Renal cortical epithelial cell (primary cell): Measurements from ENCODE around the gene TRIM9. TPM values are rescaled to one million over a fixed set of nuclear protein-coding genes. Genes with fewer than 3 reads are reported as not detected.
A peak's percentile ranks its signal among the peaks of the same experiment; 100 is the strongest.

Source experiments
- DNase-seq: peaks from one replicate; pipeline ENCODE4 v3.0.0-alpha.2; 2011; ENCODE audit warnings: low read depth
- total RNA-seq: library from RNA; depleted of rRNA; stranded (reverse); fragments of >200 nt; gene quantifications from 2 replicates; pipeline ENCODE4 v1.2.3, GENCODE V29; 2014

The TRIM9 gene
- total RNA-seq, 1 donor from 2014 or later, result 2.9 TPM

- DNase-seq, result no peak
These were observed 1.3 kb downstream of the TRIM9 start for GRCh38 chr14:51093371-51094281.

DNA sequence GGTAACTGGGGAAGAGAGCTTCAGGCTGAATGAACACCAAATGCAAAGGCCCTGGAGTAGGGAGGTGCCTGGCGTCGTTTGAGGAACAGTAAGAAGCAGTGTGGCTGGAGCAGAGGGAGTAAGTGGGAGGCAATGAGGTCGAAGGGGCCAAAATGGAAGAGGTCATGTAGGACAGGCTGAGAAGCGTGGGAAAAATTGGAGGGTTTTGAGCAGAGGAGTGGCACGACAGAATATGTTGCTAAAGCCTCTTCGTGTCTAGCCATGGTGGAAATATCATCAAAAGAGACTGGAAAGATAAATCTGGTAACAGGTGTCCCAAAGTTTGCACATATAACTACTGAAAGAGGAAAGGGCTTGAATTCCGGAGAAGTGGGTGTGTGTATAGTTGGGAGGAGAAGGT, 1.9 kb downstream of the TRIM9 start:
- no peak for DNase-seq

- no peak for DNase-seq
These were observed 5.6 kb downstream of the TRIM9 start for GRCh38 chr14:51089278-51089677.

DNA sequence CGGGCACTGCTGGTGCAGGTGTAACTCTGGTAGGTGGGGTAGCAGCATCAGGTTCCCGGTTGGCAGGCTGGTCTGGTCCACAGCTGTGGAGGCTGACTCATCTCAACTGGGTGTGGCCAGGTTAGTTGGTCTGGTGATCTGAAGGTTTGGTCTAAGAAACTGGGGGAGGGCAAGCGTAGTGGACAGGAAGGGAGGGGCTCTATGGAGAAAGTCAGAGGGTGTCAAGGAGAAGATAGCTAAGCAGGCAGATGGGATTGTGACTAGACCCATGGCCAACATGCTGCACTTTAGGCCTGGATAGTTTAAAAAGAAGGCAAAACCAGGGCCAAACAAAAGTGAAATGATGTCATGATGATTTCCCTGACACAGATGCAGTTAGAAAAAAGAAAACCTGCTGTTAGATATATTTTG, 7.9 kb downstream of the TRIM9 start:
- peak; percentile 51 for DNase-seq

- no peak for DNase-seq
These were observed 8.9 kb downstream of the TRIM9 start for GRCh38 chr14:51086044-51086443.

DNA sequence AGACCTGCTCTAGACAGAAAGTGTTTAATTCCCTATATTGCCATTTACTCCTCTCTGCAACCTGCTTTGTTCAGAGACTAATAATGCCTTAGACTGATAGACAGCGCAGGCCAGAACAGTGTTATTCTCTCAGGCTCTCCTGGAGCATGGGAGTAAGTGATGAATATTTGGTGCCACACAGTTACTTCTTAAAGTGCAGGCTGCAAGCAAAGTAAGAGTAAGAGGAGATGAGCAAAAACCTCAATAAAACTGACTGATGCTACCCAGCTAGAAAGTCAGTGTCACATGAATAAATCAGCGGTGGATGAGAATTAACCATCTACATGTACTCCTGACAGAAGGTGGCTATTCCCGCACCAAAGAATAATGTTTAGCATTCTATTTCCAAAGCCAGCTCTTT, 9.9 kb downstream of the TRIM9 start:
- DNase-seq, result no peak

DNA sequence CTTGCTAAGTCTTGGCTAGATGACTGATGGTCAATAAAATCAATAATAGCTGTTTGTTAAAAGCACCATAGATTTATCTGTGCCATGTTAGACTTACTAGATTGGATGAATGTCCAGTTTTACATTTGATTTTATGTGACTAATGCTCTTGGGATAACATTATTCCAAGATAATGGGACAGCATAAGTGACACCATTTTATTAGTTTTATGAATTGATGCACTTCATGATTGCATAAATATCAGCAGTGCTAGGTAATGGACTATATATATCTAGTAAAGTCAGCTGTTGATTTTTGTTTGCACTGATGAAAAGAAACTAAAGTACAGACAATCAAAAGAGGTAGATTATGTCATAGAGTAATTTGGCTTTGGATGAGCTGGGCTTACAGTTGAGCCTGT, 10.4 kb downstream of the TRIM9 start:
- no peak for DNase-seq

DNA sequence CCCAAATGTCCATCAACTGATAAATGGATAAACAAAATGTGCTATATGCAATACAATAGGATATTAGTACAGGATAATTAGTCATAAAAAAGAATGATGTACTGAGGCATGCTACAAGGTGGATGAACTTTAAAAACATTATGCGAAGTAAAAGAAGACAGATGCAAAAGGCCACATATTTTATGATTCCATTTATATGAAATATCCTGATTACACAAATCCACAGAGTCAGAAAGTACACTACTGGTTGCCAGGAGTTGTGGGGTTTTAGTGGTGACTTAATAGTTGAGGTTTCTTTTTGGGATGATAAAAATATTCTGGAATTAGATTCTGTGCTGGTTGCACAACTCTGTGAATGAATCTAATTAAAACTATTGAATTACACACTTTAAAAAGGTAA, 12.6 kb downstream of the TRIM9 start:
- DNase-seq, result no peak

DNA sequence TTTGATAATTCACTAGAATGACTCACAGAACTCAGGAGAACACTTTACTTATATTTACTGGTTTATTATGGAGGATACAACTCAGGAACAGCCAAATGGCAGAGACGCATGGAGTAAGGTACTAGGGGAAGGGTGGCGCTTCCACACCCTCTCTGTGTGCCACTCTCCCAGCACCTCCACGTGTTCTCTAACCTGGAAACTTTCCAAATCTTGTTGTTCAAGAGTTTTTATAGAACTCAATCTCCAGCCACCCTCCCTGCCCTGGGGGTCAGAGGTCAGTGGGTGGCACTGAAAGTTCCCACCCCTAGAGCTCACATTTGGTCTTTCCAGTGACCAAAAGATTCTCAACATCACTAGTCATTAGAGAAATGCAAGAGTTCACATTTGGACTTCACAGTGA, 13.2 kb downstream of the TRIM9 start:
- DNase-seq, result no peak

DNA sequence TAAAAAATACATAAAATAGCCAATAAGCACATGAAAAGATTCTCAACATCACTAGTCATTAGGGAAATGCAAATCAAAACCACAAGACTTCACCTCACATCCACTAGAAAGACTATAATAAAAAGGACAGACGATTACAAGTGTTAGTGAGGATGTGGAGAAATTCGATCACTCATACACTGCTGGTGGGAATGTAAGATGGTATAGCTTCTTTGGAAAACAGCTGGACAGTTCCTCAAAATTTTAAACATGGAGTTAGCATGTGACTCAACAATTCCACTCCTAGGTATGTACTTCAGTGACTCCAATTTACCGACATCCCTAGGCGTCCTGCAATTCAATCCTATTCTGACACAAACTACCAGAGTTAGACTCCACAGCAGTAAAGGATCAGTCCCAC, 13.7 kb downstream of the TRIM9 start:
- no peak for DNase-seq

DNA sequence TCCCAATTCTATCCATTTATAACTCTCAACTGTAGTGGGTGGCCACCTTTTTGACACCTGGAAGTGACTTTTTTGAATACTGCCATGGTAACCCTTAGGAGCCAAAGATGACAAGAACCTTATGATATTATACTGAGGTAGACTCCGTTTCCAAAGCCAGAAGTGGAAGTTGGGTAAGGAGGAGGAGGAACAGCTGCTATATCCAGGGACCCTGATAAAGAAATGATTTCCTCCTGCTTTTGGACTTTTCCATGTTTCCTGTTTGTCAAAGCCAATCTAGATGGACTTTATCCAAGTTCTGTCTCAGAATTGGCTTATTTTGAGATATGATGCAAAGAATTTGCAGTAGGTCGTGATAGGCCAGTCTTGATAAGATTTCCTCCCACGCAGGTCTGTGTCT, 14.3 kb downstream of the TRIM9 start:
- no peak for DNase-seq

DNA sequence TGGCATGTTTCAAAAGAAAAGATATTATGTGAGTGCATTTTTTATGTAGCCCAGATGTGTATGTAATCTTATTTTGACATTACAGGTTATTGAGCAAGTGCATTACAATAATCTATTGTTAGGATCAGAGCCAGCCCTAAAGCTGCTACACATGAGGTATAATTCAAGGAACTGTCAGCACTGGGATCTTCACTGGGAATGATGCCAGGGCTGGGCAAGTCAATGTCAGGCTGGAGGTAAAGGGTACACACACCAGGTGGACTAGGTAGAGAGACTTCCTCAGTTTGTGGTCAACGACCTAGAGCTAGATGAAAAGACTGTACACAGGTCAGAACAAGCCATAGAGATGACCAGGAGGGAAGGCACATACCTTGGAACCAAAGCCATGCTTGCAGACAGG, 15.4 kb downstream of the TRIM9 start:
- DNase-seq, result no peak

GRCh38 chr14:51079085-51079484, 15.8 kb downstream of the TRIM9 start:
- DNase-seq, result peak; percentile 62

DNA sequence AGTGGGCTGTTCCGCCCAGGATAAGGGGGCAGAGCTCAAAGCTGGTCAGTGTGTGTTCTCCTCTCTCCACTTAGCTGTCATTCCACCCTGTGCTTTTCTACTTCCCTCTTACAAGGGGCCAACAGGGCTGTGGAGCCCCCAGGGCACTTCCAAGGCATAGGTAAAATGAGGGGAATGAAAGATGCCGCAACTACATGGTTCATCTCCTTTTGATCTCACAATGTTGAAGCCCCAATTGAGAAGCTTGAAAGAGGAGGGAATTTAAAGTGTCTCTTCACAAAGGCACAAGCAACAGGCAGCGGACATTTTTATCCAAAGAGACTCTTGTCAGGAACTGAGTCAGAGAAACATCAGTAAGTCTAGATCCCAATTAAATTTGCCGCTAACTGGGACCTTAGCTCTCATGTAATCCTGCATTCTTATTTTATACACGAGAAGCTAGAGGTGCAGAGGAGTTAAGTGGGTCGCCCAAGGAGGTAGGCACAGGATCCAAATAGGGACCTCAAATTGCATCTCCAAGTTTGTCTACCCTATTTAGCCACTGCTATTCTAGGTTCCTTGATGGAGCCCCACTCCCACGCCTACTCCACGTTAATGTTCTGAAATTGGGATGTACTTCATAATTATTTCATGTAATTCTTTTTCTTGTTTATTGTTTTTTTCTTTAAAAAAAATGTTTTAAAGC, 20.1 kb downstream of the TRIM9 start:
- no peak for DNase-seq

GRCh38 chr14:51073731-51074130, 21.2 kb downstream of the TRIM9 start:
- no peak for DNase-seq

DNA sequence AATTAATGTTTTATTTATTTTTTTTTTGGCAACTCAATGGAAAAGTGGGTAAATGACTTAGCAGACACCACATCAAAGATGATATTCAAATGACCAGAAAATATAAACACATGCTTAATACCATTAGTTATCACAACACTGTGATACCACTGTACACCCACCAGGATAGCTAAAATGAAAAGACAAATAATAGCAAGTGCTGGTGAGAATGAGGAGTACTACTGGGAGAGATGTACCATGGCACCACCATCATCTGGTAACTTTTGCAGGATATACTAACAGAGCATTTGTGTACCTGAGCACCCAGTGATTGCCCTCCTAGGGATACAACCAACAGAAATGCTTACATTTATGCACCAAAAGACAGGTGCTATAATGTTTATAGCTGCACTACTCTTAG, 21.9 kb downstream of the TRIM9 start:
- no peak for DNase-seq

DNA sequence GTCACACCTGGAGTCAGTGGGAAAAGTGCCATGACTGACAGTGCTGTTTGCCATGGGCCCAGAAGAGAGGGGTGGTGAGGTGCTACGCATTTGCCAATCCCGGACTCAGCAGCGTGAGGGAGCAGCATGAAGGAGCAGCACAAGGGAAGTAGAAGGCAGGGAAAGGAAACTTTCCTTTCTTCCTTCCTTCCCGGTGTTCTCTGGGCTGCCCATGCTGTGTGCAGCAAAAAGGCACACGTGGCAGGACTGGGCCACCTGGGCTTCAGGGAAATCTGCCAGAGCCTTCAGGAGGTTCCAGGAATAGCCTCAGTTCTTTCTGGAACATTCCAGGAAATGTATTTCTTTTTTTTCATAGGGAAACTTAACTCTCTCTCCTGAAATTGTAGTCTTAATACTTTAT, 23.0 kb downstream of the TRIM9 start:
- DNase-seq, result no peak

DNA sequence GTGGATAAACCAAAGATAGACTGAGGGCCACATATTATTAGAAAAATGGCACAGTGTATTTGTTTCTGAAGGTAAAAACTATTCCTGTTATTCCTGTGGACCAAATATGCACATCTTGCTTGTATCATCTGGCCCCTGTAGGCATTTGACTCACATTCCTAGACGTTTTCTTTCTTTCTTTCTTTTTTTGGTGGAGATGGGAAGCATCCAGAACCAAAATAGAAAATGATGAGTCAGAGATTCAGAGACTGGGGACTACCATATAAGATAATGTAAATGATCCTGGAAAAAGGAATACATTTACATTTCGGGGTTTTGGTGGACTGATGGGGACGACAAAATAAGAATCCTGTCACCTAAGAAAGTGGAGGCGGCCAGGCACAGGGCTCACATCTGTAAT, 24.2 kb downstream of the TRIM9 start:
- DNase-seq, result no peak

- peak; percentile 32 for DNase-seq
These were observed 25.9 kb downstream of the TRIM9 start for GRCh38 chr14:51069055-51069454.

GRCh38 chr14:51068268-51068667, 26.6 kb downstream of the TRIM9 start:
- no peak for DNase-seq

DNA sequence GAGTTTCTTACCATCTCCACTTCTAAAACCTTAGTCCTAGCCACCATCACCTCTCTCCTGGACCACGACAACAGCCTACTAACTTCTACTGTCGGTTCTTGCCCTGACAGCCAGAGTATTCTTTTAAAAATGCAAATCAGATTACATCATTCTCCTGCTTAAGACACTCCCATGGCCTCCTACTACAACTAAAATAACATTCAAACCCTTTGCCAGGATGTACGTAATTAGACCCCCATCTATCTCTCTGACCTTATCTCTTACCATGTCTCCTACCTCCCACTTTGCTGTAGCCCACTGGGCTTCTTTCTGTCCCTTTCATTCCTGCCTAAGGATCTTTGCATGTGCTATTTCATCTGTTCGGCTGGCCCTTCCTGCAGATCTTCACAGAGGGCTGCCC, 27.6 kb downstream of the TRIM9 start:
- no peak for DNase-seq

- no peak for DNase-seq
These were observed 28.3 kb downstream of the TRIM9 start for GRCh38 chr14:51066576-51066975.

GRCh38 chr14:51059032-51059431, 35.9 kb downstream of the TRIM9 start:
- DNase-seq, result no peak
